HCT116 (cell line): Measurements from ENCODE around the gene UBE2Q2. TPM values are rescaled to one million over a fixed set of nuclear protein-coding genes. Genes with fewer than 3 reads are reported as not detected.

Source experiments
- ATAC-seq: fragments of 200-7000 bp; cut with Tn5 transposase; 2 replicates; pipeline ENCODE4 v1.9.1; 2020; ENCODE audit warnings: mild to moderate bottlenecking, moderate library complexity
- BruUV-seq: library from RNA; stranded (reverse); fragments of 400-500 nt; replicated peaks from 2 replicates; lab custom pipeline; 2021; lab: Mats Ljungman, UMichigan
- CTCF ChIA-PET: fragments of 300-600 bp; sonication (Branson Sonifier 250); formaldehyde crosslinking; loops from one replicate; lab custom pipeline; 2021; ENCODE audit warnings: antibody characterized with exemption; lab: Charles Lee
- POLR2A ChIA-PET: fragments of 300-600, 350-600 bp; sonication (Branson Sonifier 250); formaldehyde crosslinking; loops from one replicate; lab custom pipeline; 2021; ENCODE audit warnings: antibody characterized with exemption; lab: Charles Lee
- RAD21 ChIA-PET, 2 experiments: fragments of 300-600 bp; sonication (Branson Sonifier 250); formaldehyde crosslinking; loops; one replicate each; lab custom pipeline; 2023; ENCODE audit warnings: low total read pairs in 2 of 2; ENCODE audit not compliant: uncharacterized antibody in 2 of 2, unreplicated experiment in 2 of 2, low non-redundant PET in 1 of 2; lab: Charles Lee
- DNase-seq: peaks from one replicate; pipeline ENCODE4 v3.0.0-alpha.2; 2010; ENCODE audit warnings: low read depth, low spot score
- H2AFZ ChIP-seq: fragments of 200-600 bp; shearing (Covaris generic), sonication (generic); 2 replicates; pipeline ENCODE4 v1.6.1; 2017; ENCODE audit warnings: low read depth, mixed run types, mixed read lengths, antibody characterized with exemption, low read length; ENCODE audit not compliant: poor library complexity, severe bottlenecking
- H3K27ac ChIP-seq: 2 replicates; pipeline ENCODE4 v1.5.1; 2012; ENCODE audit warnings: low read depth, low read length
- H3K27me3 ChIP-seq: fragments of 200-600 bp; sonication (generic); 2 replicates; pipeline ENCODE4 v1.6.1; 2016; ENCODE audit warnings: mixed run types, low read length, mixed read lengths; ENCODE audit not compliant: insufficient read depth
- H3K36me3 ChIP-seq, 2 experiments: fragments of 200-500 bp in 1 of 2; fragments of 200-600 bp in 1 of 2; sonication (Bioruptor generic) in 1 of 2; sonication (generic) in 1 of 2; 2 replicates each; pipeline versions ENCODE4 v1.5.1 to v1.6.1; 2014 to 2016; ENCODE audit warnings: low read length in 2 of 2, inconsistent platforms in 1 of 2, mixed read lengths in 1 of 2, mixed run types in 1 of 2; ENCODE audit not compliant: insufficient read depth in 2 of 2, control insufficient read depth in 1 of 2
- H3K4me1 ChIP-seq, 2 experiments: fragments of 200-600 bp in 1 of 2; sonication (generic) in 1 of 2; 2 replicates each; pipeline versions ENCODE4 v1.5.1 to v1.6.1; 2012 to 2017; ENCODE audit warnings: low read length in 2 of 2, inconsistent platforms in 1 of 2, mild to moderate bottlenecking in 1 of 2, mixed read lengths in 1 of 2, mixed run types in 1 of 2, moderate library complexity in 1 of 2; ENCODE audit not compliant: insufficient read depth in 2 of 2, control insufficient read depth in 1 of 2
- H3K4me2 ChIP-seq: fragments of 200-600 bp; sonication (generic); 2 replicates; pipeline ENCODE4 v1.6.1; 2017; ENCODE audit warnings: mixed run types, low read length, mixed read lengths
- H3K4me3 ChIP-seq, 2 experiments: fragments of 200-600 bp in 1 of 2; sonication (generic) in 1 of 2; replicated peaks in 1 of 2; 2 replicates each; pipeline ENCODE4 v1.5.1; 2011 to 2016; ENCODE audit warnings: low read length in 2 of 2, control low read depth in 1 of 2, low read depth in 1 of 2, mild to moderate bottlenecking in 1 of 2, mixed read lengths in 1 of 2, mixed run types in 1 of 2
- H3K79me2 ChIP-seq: fragments of 200-600 bp; sonication (generic); 2 replicates; pipeline ENCODE4 v1.6.1; 2017; ENCODE audit warnings: mild to moderate bottlenecking, mixed run types, low read length, moderate library complexity, mixed read lengths; ENCODE audit not compliant: insufficient read depth
- H3K9ac ChIP-seq: fragments of 200-600 bp; sonication (generic); 2 replicates; pipeline ENCODE4 v1.6.1; 2016; ENCODE audit warnings: low read length, mixed read lengths
- H3K9me2 ChIP-seq: fragments of 200-600 bp; sonication (generic), shearing (Covaris generic); 2 replicates; pipeline ENCODE4 v1.6.1; 2017; ENCODE audit warnings: mixed run types, mild to moderate bottlenecking, moderate library complexity; ENCODE audit not compliant: insufficient read depth
- H3K9me3 ChIP-seq, 2 experiments: fragments of 200-500 bp in 1 of 2; fragments of 200-600 bp in 1 of 2; sonication (Bioruptor generic) in 1 of 2; sonication (generic) in 1 of 2; 2 replicates each; pipeline ENCODE4 v1.6.1; 2014 to 2017; ENCODE audit warnings: low read length in 2 of 2, mixed read lengths in 2 of 2, inconsistent platforms in 1 of 2, low read depth in 1 of 2, mild to moderate bottlenecking in 1 of 2, mixed run types in 1 of 2, moderate library complexity in 1 of 2; ENCODE audit not compliant: control insufficient read depth in 1 of 2, insufficient read depth in 1 of 2
- H4K20me1 ChIP-seq: fragments of 200-600 bp; sonication (generic), shearing (Covaris generic); 2 replicates; pipeline ENCODE4 v1.6.1; 2017; ENCODE audit warnings: mixed run types, mild to moderate bottlenecking, moderate library complexity; ENCODE audit not compliant: insufficient read depth
- CBX3 ChIP-seq: IDR thresholded peaks from 2 replicates; pipeline ENCODE4 v1.6.1; 2012; ENCODE audit warnings: low read depth
- CTCF ChIP-seq, 3 experiments: fragments of 200-600 bp in 1 of 3; sonication (generic) in 1 of 3; IDR thresholded peaks in 2 of 3; conservative IDR thresholded peaks in 1 of 3; 2 replicates each; pipeline ENCODE4 v1.5.1; 2012 to 2017; ENCODE audit warnings: low read depth in 2 of 3, low read length in 2 of 3, antibody characterized with exemption in 1 of 3, borderline replicate concordance in 1 of 3, control low read depth in 1 of 3, mild to moderate bottlenecking in 1 of 3, mixed read lengths in 1 of 3, mixed run types in 1 of 3, moderate library complexity in 1 of 3; ENCODE audit not compliant: insufficient read depth in 1 of 3
- EGR1 ChIP-seq: IDR thresholded peaks from 2 replicates; pipeline ENCODE4 v1.6.1; 2012; ENCODE audit warnings: low read depth
- ELF1 ChIP-seq: IDR thresholded peaks from 2 replicates; pipeline ENCODE4 v1.6.1; 2012; ENCODE audit warnings: low read depth, borderline replicate concordance
- EZH2 ChIP-seq: fragments of 200-600 bp; sonication (generic); IDR thresholded peaks from 2 replicates; pipeline ENCODE4 v1.6.1; 2017; ENCODE audit warnings: antibody characterized with exemption, mixed run types
- FOSL1 ChIP-seq: IDR thresholded peaks from 2 replicates; pipeline ENCODE4 v1.6.1; 2012; ENCODE audit warnings: low read depth
- JUND ChIP-seq: IDR thresholded peaks from 2 replicates; pipeline ENCODE4 v1.6.1; 2012
- POLR2A ChIP-seq: IDR thresholded peaks from 2 replicates; pipeline ENCODE4 v1.7.0; 2011; ENCODE audit warnings: borderline replicate concordance; ENCODE audit not compliant: insufficient read depth, insufficient read length; ENCODE audit errors: extremely low read depth
- POLR2AphosphoS5 ChIP-seq: IDR thresholded peaks from 2 replicates; pipeline ENCODE4 v1.6.1; 2011; ENCODE audit warnings: mild to moderate bottlenecking, low read depth, low read length, moderate library complexity
- RAD21 ChIP-seq: IDR thresholded peaks from 2 replicates; pipeline ENCODE4 v1.6.1; 2012; ENCODE audit warnings: low read depth, mild to moderate bottlenecking
- SIN3A ChIP-seq: IDR thresholded peaks from 2 replicates; pipeline ENCODE4 v1.6.1; 2012; ENCODE audit warnings: low read depth
- SP1 ChIP-seq: IDR thresholded peaks from 2 replicates; pipeline ENCODE4 v1.6.1; 2012; ENCODE audit warnings: low read depth
- SRF ChIP-seq: IDR thresholded peaks from 2 replicates; pipeline ENCODE4 v1.6.1; 2012; ENCODE audit warnings: low read depth
- TCF7L2 ChIP-seq: IDR thresholded peaks from 2 replicates; pipeline ENCODE4 v1.7.0; 2011; ENCODE audit warnings: borderline replicate concordance, inconsistent platforms; ENCODE audit not compliant: insufficient read depth, insufficient read length; ENCODE audit errors: extremely low read depth
- YY1 ChIP-seq: IDR thresholded peaks from 2 replicates; pipeline ENCODE4 v1.6.1; 2011; ENCODE audit warnings: low read length, low read depth, moderate library complexity, mild to moderate bottlenecking; ENCODE audit not compliant: insufficient replicate concordance; ENCODE audit errors: extremely low read depth
- ZFX ChIP-seq: fragments of 450-650 bp; IDR thresholded peaks from 2 replicates; pipeline ENCODE4 v1.6.1; 2017
- ZNF274 ChIP-seq: fragments of 200-500 bp; sonication (Bioruptor generic); IDR thresholded peaks from 2 replicates; pipeline ENCODE4 v1.6.1; 2014; ENCODE audit warnings: mild to moderate bottlenecking, low read depth, low read length, inconsistent platforms
- intact Hi-C: fragments of 100-400 bp; cut with micrococcal nuclease; formaldehyde crosslinking; loops from 2 replicates; pipeline ENCODE4 v1.10.0; 2022
- total RNA-seq: library from RNA; stranded (reverse); gene quantifications from one replicate; pipeline ENCODE4 v1.2.1, GENCODE V29; 2021; ENCODE audit not compliant: unreplicated experiment
- TF ChIP-seq, protein P1 (sequence below): IDR thresholded peaks from 2 replicates; pipeline ENCODE4 v1.6.1; 2011; ENCODE audit warnings: mild to moderate bottlenecking, low read length, moderate library complexity; ENCODE audit not compliant: insufficient replicate concordance; ENCODE audit errors: extremely low read depth
- TF ChIP-seq, protein P2 (sequence below): IDR thresholded peaks from 2 replicates; pipeline ENCODE4 v1.6.1; 2012
- TF ChIP-seq, protein P3 (sequence below): IDR thresholded peaks from 2 replicates; pipeline ENCODE4 v1.6.1; 2012

Gene UBE2Q2
- total RNA-seq, 1 experiment from 2014 or later, result 12.3 TPM

- DNase-seq, result peak; percentile 84
- no peaks in the 10 kb centered on the region for H3K9me3 ChIP-seq
- peak within 1 kb of the TSS; percentile 78 for H3K4me2 ChIP-seq
- ChIA-PET POLR2A (interaction anchor here (0.5 kb wide), 1 partner anchor 89 kb away, joined by 3 read pairs; no protein-coding TSS in a partner anchor), RAD21 (no interaction called here), CTCF (interaction anchor here (2.0 kb wide), 1 partner anchor 93 kb away, joined by 7 read pairs; no protein-coding TSS in a partner anchor)
- peaks cover 5% of the 10 kb centered on the region; the same call in 1 of the 2 replicates for H4K20me1 ChIP-seq
- peak within 1 kb of the TSS; percentile 97 for H3K27ac ChIP-seq
- H3K4me1 ChIP-seq, result peaks cover 18 to 24% of the 10 kb centered on the region in 2 experiments
- BruUV-seq, result TSS peak; percentile 97
- no peaks in the 10 kb centered on the region for H3K27me3 ChIP-seq
- H3K79me2 ChIP-seq, result peaks cover 46% of the 10 kb centered on the region
- H3K4me3 ChIP-seq, result peak within 1 kb of the TSS; percentile 93 to 95
- H3K9ac ChIP-seq, result peak within 1 kb of the TSS; percentile 92
- no peaks in the 10 kb centered on the region for H3K9me2 ChIP-seq
- intact Hi-C loops, result no loop called here
- peaks cover 7 to 25% of the 10 kb centered on the region in 2 experiments; a peak in 3 of 4 replicates for H3K36me3 ChIP-seq
- H2AFZ ChIP-seq, result peak within 1 kb of the TSS; percentile 50
- ATAC-seq, result peak; percentile 96
- TF ChIP-seq CTCF (IDR thresholded peaks at IDR 0.05 in 2 of 3, conservative IDR thresholded peaks at IDR 0.05 in 1 of 3; ENCODE audit: borderline replicate concordance in 1 of 3, insufficient read depth in 1 of 3, low read depth in 2 of 3, low read length in 2 of 3), result no peak
- TF ChIP-seq CBX3, result peak; percentile 90; the same call in 1 of the 2 replicates
- TF ChIP-seq, protein P1, sequence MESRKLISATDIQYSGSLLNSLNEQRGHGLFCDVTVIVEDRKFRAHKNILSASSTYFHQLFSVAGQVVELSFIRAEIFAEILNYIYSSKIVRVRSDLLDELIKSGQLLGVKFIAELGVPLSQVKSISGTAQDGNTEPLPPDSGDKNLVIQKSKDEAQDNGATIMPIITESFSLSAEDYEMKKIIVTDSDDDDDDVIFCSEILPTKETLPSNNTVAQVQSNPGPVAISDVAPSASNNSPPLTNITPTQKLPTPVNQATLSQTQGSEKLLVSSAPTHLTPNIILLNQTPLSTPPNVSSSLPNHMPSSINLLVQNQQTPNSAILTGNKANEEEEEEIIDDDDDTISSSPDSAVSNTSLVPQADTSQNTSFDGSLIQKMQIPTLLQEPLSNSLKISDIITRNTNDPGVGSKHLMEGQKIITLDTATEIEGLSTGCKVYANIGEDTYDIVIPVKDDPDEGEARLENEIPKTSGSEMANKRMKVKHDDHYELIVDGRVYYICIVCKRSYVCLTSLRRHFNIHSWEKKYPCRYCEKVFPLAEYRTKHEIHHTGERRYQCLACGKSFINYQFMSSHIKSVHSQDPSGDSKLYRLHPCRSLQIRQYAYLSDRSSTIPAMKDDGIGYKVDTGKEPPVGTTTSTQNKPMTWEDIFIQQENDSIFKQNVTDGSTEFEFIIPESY, result peak; percentile 76
- TF ChIP-seq, protein P2, sequence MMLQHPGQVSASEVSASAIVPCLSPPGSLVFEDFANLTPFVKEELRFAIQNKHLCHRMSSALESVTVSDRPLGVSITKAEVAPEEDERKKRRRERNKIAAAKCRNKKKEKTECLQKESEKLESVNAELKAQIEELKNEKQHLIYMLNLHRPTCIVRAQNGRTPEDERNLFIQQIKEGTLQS, result no peak
- peak; percentile 57; the same call in 1 of the 2 replicates for TF ChIP-seq ZFX
- TF ChIP-seq SP1, result peak; percentile 71; the same call in 1 of the 2 replicates
- no peak; the same call in 1 of the 2 replicates for TF ChIP-seq JUND
- TF ChIP-seq EGR1, result peak; percentile 61
- TF ChIP-seq ELF1, result peak; percentile 67
- TF ChIP-seq YY1, result peak; percentile 79
- peak; percentile 88 for TF ChIP-seq POLR2A
- TF ChIP-seq TCF7L2, result peak; percentile 48
- peak; percentile 39; the same call in 1 of the 2 replicates for TF ChIP-seq SRF
- peak; percentile 79; the same call in 1 of the 2 replicates for TF ChIP-seq SIN3A
- TF ChIP-seq, protein P3, sequence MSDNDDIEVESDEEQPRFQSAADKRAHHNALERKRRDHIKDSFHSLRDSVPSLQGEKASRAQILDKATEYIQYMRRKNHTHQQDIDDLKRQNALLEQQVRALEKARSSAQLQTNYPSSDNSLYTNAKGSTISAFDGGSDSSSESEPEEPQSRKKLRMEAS, result peak; percentile 89
- no peak for TF ChIP-seq ZNF274
- no peak for TF ChIP-seq EZH2
- no peak for TF ChIP-seq FOSL1
- peak; percentile 92 for TF ChIP-seq POLR2AphosphoS5
- TF ChIP-seq RAD21, result no peak
These were observed 60.3 kb downstream of the UBE2Q2 start, which contains the start of gene FBXO22 for GRCh38 chr15:75903331-75904239. FBXO22 (plus strand) TSS chr15:75903878; CDS start chr15:75903964, 86 bp downstream.
